Stomach (tissue), 4 donors: ENCODE results near the gene RETREG1.

Experiments
- POLR2A ChIP-seq, 4 donors: fragments of 450-650 bp; IDR thresholded peaks; one replicate each; pipeline ENCODE4 v1.6.1; 2016; ENCODE audit warnings: antibody characterized with exemption in 4 of 4, control low read depth in 2 of 4, mild to moderate bottlenecking in 1 of 4, moderate library complexity in 1 of 4
- TF ChIP-seq, protein P1 (sequence below), 7 experiments: fragments of 450-650 bp in 4 of 7; fragments of 200-600 bp in 3 of 7; sonication (generic) in 3 of 7; IDR thresholded peaks; one replicate each; pipeline ENCODE4 v1.5.1; 2016 to 2019; ENCODE audit warnings: antibody characterized with exemption in 7 of 7, control low read depth in 2 of 7, mild to moderate bottlenecking in 1 of 7

GRCh38 chr5:16666130-16666882, 49.5 kb upstream of the RETREG1 start:
- TF ChIP-seq, protein P1, sequence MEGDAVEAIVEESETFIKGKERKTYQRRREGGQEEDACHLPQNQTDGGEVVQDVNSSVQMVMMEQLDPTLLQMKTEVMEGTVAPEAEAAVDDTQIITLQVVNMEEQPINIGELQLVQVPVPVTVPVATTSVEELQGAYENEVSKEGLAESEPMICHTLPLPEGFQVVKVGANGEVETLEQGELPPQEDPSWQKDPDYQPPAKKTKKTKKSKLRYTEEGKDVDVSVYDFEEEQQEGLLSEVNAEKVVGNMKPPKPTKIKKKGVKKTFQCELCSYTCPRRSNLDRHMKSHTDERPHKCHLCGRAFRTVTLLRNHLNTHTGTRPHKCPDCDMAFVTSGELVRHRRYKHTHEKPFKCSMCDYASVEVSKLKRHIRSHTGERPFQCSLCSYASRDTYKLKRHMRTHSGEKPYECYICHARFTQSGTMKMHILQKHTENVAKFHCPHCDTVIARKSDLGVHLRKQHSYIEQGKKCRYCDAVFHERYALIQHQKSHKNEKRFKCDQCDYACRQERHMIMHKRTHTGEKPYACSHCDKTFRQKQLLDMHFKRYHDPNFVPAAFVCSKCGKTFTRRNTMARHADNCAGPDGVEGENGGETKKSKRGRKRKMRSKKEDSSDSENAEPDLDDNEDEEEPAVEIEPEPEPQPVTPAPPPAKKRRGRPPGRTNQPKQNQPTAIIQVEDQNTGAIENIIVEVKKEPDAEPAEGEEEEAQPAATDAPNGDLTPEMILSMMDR (IDR thresholded peaks at IDR 0.05): no peak
- TF ChIP-seq POLR2A (IDR thresholded peaks at IDR 0.05): no peak
